Nephron (organoid): Measurements from ENCODE around the gene ZNF330.

Source experiments
- H3K27ac Mint-ChIP-seq, 3 experiments: 2 replicates each; pipeline ENCODE4 v1.8.0; 2020; ENCODE audit warnings: mixed read lengths in 3 of 3, mild to moderate bottlenecking in 2 of 3, moderate library complexity in 1 of 3
- H3K27me3 Mint-ChIP-seq: 2 replicates; pipeline ENCODE4 v1.8.0; 2021; ENCODE audit warnings: low read depth, mild to moderate bottlenecking, moderate library complexity, mixed read lengths
- H3K36me3 Mint-ChIP-seq: 2 replicates; pipeline ENCODE4 v1.8.0; 2020; ENCODE audit warnings: low read depth, mixed read lengths
- H3K4me1 Mint-ChIP-seq: 2 replicates; pipeline ENCODE4 v1.8.0; 2020; ENCODE audit warnings: mixed read lengths
- H3K4me3 Mint-ChIP-seq, 3 experiments: 2 replicates each; pipeline ENCODE4 v1.8.0; 2020; ENCODE audit warnings: mild to moderate bottlenecking in 3 of 3, mixed read lengths in 3 of 3, moderate library complexity in 2 of 3
- H3K9me3 Mint-ChIP-seq: 2 replicates; pipeline ENCODE4 v1.8.0; 2020; ENCODE audit warnings: mixed read lengths
- TF ChIP-seq, protein P1 (sequence below), 3 experiments: fragments of 200-600 bp; sonication (generic); IDR thresholded peaks; one replicate each; pipeline ENCODE4 v1.5.0; 2021; ENCODE audit warnings: antibody characterized with exemption in 3 of 3; ENCODE audit not compliant: unreplicated experiment in 3 of 3

The ZNF330 gene

DNA sequence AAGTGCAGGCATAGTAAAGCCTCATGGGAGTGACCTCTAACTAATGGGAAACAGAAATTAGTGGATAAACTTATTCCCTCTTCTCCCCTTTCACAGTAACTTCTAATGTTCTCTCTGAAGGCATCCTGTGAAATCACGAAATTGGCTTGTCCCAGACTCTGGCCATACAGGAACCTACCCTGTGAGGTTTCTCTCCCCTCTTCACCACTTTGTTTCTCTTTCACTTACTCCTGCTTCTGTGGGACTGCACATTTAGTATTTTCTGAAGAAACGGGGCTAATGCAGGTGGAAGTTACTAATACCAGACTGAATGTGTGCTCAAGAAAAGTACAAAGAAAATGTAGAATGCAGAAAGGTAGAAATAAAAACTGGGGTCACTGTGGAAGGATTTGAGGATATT, 20.0 kb downstream of the ZNF330 start:
- Mint-ChIP-seq H3K27me3 (no peaks in the 10 kb centered on the region), H3K9me3 (no peaks in the 10 kb centered on the region), H3K27ac (no peak overlapping the region), H3K4me3 (no peak overlapping the region), H3K4me1 (no peaks in the 10 kb centered on the region), H3K36me3 (peaks cover under 1% of the 10 kb centered on the region)
- TF ChIP-seq, protein P1, sequence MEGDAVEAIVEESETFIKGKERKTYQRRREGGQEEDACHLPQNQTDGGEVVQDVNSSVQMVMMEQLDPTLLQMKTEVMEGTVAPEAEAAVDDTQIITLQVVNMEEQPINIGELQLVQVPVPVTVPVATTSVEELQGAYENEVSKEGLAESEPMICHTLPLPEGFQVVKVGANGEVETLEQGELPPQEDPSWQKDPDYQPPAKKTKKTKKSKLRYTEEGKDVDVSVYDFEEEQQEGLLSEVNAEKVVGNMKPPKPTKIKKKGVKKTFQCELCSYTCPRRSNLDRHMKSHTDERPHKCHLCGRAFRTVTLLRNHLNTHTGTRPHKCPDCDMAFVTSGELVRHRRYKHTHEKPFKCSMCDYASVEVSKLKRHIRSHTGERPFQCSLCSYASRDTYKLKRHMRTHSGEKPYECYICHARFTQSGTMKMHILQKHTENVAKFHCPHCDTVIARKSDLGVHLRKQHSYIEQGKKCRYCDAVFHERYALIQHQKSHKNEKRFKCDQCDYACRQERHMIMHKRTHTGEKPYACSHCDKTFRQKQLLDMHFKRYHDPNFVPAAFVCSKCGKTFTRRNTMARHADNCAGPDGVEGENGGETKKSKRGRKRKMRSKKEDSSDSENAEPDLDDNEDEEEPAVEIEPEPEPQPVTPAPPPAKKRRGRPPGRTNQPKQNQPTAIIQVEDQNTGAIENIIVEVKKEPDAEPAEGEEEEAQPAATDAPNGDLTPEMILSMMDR (IDR thresholded peaks at IDR 0.05; ENCODE audit: unreplicated experiment in 3 of 3): no peak

- Mint-ChIP-seq H3K9me3 (no peaks in the 10 kb centered on the region), H3K4me3 (no peak overlapping the region), H3K27ac (no peak overlapping the region), H3K4me1 (peaks cover 8% of the 10 kb centered on the region), H3K36me3 (no peaks in the 10 kb centered on the region), H3K27me3 (no peaks in the 10 kb centered on the region)
- TF ChIP-seq, protein P1 (IDR thresholded peaks at IDR 0.05; ENCODE audit: unreplicated experiment in 3 of 3): no peak
Observed at GRCh38 chr4:141241986-141242385, 21.3 kb downstream of the ZNF330 start.

DNA sequence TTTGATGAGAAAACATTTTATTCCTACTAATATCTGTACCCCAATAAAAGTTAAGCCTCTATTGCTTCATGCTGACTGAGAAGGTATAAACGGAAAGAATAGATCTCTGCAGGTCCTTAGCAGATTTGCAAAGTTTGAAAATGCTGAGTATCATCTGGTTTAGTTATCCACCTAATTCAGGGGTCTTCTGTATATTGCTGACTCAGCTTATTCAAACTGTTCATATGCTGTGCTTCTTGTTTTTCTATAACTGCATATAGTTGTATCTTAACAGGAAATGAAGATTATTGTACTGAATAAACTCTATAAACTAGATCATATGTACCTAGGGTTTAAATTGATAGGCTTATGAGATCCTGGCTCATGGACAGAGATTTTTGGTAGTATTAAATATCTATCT, 23.7 kb downstream of the ZNF330 start:
- peaks cover 8% of the 10 kb centered on the region for H3K4me1 Mint-ChIP-seq
- H3K27me3 Mint-ChIP-seq: no peaks in the 10 kb centered on the region
- H3K36me3 Mint-ChIP-seq: no peaks in the 10 kb centered on the region
- TF ChIP-seq, protein P1 (IDR thresholded peaks at IDR 0.05; ENCODE audit: unreplicated experiment in 3 of 3): no peak
- no peak overlapping the region for H3K27ac Mint-ChIP-seq
- no peaks in the 10 kb centered on the region for H3K9me3 Mint-ChIP-seq
- H3K4me3 Mint-ChIP-seq: no peak overlapping the region

GRCh38 chr4:141246243-141246642, 25.5 kb downstream of the ZNF330 start:
- Mint-ChIP-seq H3K4me3 (no peak overlapping the region), H3K27me3 (no peaks in the 10 kb centered on the region), H3K27ac (peak overlapping the region in 1 of 3 experiments; percentile 80), H3K36me3 (no peaks in the 10 kb centered on the region), H3K9me3 (no peaks in the 10 kb centered on the region), H3K4me1 (peaks cover 8% of the 10 kb centered on the region)
- TF ChIP-seq, protein P1 (IDR thresholded peaks at IDR 0.05; ENCODE audit: unreplicated experiment in 3 of 3): no peak

- H3K9me3 Mint-ChIP-seq: no peaks in the 10 kb centered on the region
- peaks cover 8% of the 10 kb centered on the region for H3K4me1 Mint-ChIP-seq
- no peaks in the 10 kb centered on the region for H3K27me3 Mint-ChIP-seq
- H3K4me3 Mint-ChIP-seq: no peak overlapping the region
- TF ChIP-seq, protein P1 (IDR thresholded peaks at IDR 0.05; ENCODE audit: unreplicated experiment in 3 of 3): no peak
- no peaks in the 10 kb centered on the region for H3K36me3 Mint-ChIP-seq
- H3K27ac Mint-ChIP-seq: no peak overlapping the region
Observed at GRCh38 chr4:141246683-141247429, 26.2 kb downstream of the ZNF330 start.

- Mint-ChIP-seq H3K9me3 (no peaks in the 10 kb centered on the region), H3K4me3 (no peak overlapping the region), H3K27ac (no peak overlapping the region), H3K4me1 (peaks cover 8% of the 10 kb centered on the region), H3K27me3 (no peaks in the 10 kb centered on the region), H3K36me3 (no peaks in the 10 kb centered on the region)
- TF ChIP-seq, protein P1 (IDR thresholded peaks at IDR 0.05; ENCODE audit: unreplicated experiment in 3 of 3): no peak
Observed at GRCh38 chr4:141247430-141247780, 26.7 kb downstream of the ZNF330 start.
